Activated naive CD4-positive, alpha-beta T cell treated with anti-CD3 and anti-CD28 coated beads, Interleukin-2, amount 10 ng/mL, durations not matched to agents 5 hours and 36 hours (primary cell): ENCODE measurements around the gene DRC1. TPM values are rescaled to one million over a fixed set of nuclear protein-coding genes. Genes with fewer than 3 reads are reported as not detected.

Experiments
- total RNA-seq, 2 experiments: library from RNA; stranded (reverse); gene quantifications; one replicate each; pipeline ENCODE4 v1.2.3, GENCODE V29; 2021

DRC1 gene
- not detected for total RNA-seq

DNA sequence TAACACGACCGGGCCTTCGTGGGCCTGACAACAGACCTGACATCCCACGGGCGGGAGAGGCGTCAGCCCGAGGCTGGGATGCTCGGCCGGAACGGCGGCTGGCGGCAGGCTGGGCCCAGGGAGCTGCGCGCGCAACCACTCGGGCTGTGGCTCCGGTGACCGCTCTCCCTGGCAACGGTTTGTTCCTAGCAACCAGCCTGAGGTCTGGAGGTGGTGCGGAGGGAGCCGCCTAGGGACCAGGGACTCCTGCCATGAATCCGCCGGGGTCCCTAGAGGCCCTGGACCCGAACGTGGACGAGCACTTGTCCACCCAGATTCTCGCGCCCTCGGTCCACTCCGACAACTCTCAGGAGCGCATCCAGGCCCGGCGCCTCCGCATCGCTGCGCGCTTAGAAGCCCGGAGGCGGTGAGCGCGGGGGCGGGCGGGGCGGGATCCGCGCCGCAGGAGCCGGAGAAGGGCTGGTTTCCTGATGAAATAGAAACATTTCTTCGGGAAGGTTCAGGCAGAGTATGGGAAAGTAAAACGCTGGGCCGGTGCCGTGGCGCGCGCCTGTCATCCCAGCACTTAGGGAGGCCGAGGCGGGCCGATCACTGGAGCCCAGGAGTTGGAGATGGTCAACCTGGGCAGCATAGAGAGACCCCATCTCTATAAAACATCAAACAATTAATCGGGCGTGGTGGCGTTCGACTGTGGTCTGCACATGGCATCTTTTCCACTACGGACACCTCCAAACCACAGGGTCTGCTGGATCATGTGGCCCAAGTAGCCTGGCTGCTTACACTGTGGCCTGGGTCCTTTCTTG lies at the start of gene DRC1:
TSS of gene DRC1 (plus strand) at position 182 of the 803 bp plus-strand sequence. CDS start at position 252, 70 bp downstream.

DNA sequence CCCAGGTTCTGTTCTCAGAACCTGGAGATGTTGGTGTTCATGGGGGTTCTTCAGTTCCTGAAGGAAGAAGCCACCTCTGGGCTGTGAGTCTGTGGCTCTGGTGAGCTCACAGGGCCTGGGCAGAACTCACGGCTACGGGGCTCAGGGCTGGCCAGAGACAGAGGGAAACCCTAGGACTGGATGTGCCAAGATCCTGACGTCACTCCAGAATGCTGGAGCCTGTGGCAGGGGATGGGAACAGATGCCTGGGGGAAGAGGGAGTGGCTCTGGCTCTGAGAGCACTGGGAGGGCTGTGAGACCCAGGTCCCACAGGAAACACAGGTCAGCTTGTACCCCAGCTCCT lies 76.2 kb downstream of the DRC1 start, which contains the start of gene OTOF:
TSS of gene OTOF (minus strand) at position 214 of the 343 bp plus-strand sequence.

Other genes with a start within 250 kb of the DRC1 start
- 1 to 10 TPM; 2.7 to 5.7 TPM for gene GAREM2, start 228.8 kb upstream of the DRC1 start, total RNA-seq
- 100 to 1,000 TPM; 127 to 131 TPM for gene HADHA, start 157.3 kb upstream of the DRC1 start, total RNA-seq
- 10 to 100 TPM; 59.5 to 66.6 TPM for gene HADHB, start 157.0 kb upstream of the DRC1 start, total RNA-seq
- gene SELENOI, start 55.8 kb upstream of the DRC1 start, total RNA-seq: 10 to 100 TPM; 20.4 to 25.6 TPM
- 1 to 10 TPM; 5.2 to 5.9 TPM for gene ADGRF3, start 55.1 kb upstream of the DRC1 start, total RNA-seq
- under 1 TPM; 0.67 to 0.96 TPM for gene OTOF, start 76.2 kb downstream of the DRC1 start, total RNA-seq
- not detected for gene CIB4, start 239.4 kb downstream of the DRC1 start, total RNA-seq